ENCODE results near the gene TBC1D24. TPM values are rescaled to one million over a fixed set of nuclear protein-coding genes. Genes with fewer than 3 reads are reported as not detected.
A peak's percentile ranks its signal among the peaks of the same experiment; 100 is the strongest.

Gene TBC1D24
- total and polyA plus RNA-seq, 7 experiments from 2014 or later = 1.7 to 13.5 (median 9.2) TPM

- no peaks in the 10 kb centered on the region for H3K27me3 Mint-ChIP-seq
- CTCF ChIA-PET = no interaction called here
- H3K27ac ChIP-seq (ENCODE audit: low read depth, low read length) = peak within 1 kb of the TSS; percentile 57
- DNase-seq (peak; percentile 92 to 98 (median 94)), ATAC-seq (peak; percentile 100)
- no peaks in the 10 kb centered on the region for H3K9me3 ChIP-seq (ENCODE audit: control insufficient read depth in 2 of 3, low read length in 3 of 3)
- H3K4me3 ChIP-seq (ENCODE audit: low read length) = peak within 1 kb of the TSS; percentile 63
- intact Hi-C loops (cut with micrococcal nuclease) = loop anchor here (1.0 kb wide), 5 partner anchors 14 to 120 kb away; partner anchors contain the start of genes CCNF (in 2 of the 2), ABCA3 (in 1 of the 2) and TBC1D24 (in 1 of the 2)
- H3K4me1 Mint-ChIP-seq = peaks cover 4 to 14% (median 5%) of the 10 kb centered on the region in 7 donors
- peaks cover 5 to 8% of the 10 kb centered on the region in 2 donors for H3K4me1 ChIP-seq (ENCODE audit: control insufficient read depth in 2 of 2, insufficient read depth in 2 of 2, low read length in 2 of 2)
- peaks cover 0 to 8% (median 0%) of the 10 kb centered on the region in 3 experiments for H3K36me3 ChIP-seq (ENCODE audit: control insufficient read depth in 2 of 3, insufficient read depth in 3 of 3, low read length in 3 of 3)
- peak within 1 kb of the TSS; percentile 75 to 95 (median 88) for H3K4me3 Mint-ChIP-seq
- no peaks in the 10 kb centered on the region for H3K27me3 ChIP-seq (ENCODE audit: control insufficient read depth in 2 of 2, insufficient read depth in 2 of 2, low read length in 2 of 2)
- no peaks in the 10 kb centered on the region for H3K9me3 Mint-ChIP-seq
- peaks cover 0 to 6% (median 0%) of the 10 kb centered on the region in 5 donors for H3K36me3 Mint-ChIP-seq
- POLR2A ChIA-PET = interaction anchor here (0.7 to 1.5 kb wide), 6 partner anchors 17 to 304 kb away, joined by 3 to 7 read pairs (median 4); partner anchors contain the start of genes AMDHD2, ATP6V0C, PGP and TRAF7
- H3K27ac Mint-ChIP-seq = peak within 1 kb of the TSS in 7 of 9 donors; percentile 3 to 94 (median 69)
Observed at GRCh38 chr16:2459647-2460390, 15.1 kb upstream of the TBC1D24 start, which contains the start of gene TEDC2. Gene TEDC2, plus strand, starts transcription at chr16:2460109. Its CDS starts 36 bp downstream, at chr16:2460145.

GRCh38 chr16:2460391-2460713, 14.6 kb upstream of the TBC1D24 start:
- Histone ChIP-seq H3K36me3 (ENCODE audit: control insufficient read depth in 2 of 3, insufficient read depth in 3 of 3, low read length in 3 of 3) (peaks cover 0 to 8% (median 0%) of the 10 kb centered on the region in 3 experiments), H3K9me3 (ENCODE audit: control insufficient read depth in 2 of 3, low read length in 3 of 3) (no peaks in the 10 kb centered on the region), H3K27me3 (ENCODE audit: control insufficient read depth in 2 of 2, insufficient read depth in 2 of 2, low read length in 2 of 2) (no peaks in the 10 kb centered on the region), H3K27ac (ENCODE audit: low read depth, low read length) (peak overlapping the region; percentile 29), H3K4me3 (ENCODE audit: low read length) (peak overlapping the region; percentile 63), H3K4me1 (ENCODE audit: control insufficient read depth in 2 of 2, insufficient read depth in 2 of 2, low read length in 2 of 2) (peaks cover 5 to 8% of the 10 kb centered on the region in 2 donors)
- H3K27me3 Mint-ChIP-seq = no peaks in the 10 kb centered on the region
- H3K9me3 Mint-ChIP-seq = no peaks in the 10 kb centered on the region
- intact Hi-C loops (cut with micrococcal nuclease) = loop anchor here (1.0 kb wide), 4 partner anchors 14 to 120 kb away; partner anchors contain the start of genes CCNF (in 2 of the 2), ABCA3 (in 1 of the 2) and TBC1D24 (in 1 of the 2)
- peaks cover 0 to 5% (median 0%) of the 10 kb centered on the region in 5 donors for H3K36me3 Mint-ChIP-seq
- DNase-seq (no peak), ATAC-seq (no peak)
- ChIA-PET CTCF (no interaction called here), POLR2A (interaction anchor here (0.7 to 1.5 kb wide), 5 partner anchors 16 to 305 kb away, joined by 3 to 7 read pairs (median 4); partner anchors contain the start of genes AMDHD2, ATP6V0C, PGP and TRAF7)
- peaks cover 4 to 14% (median 5%) of the 10 kb centered on the region in 7 donors for H3K4me1 Mint-ChIP-seq
- H3K4me3 Mint-ChIP-seq = peak overlapping the region in 4 of 10 donors; percentile 42 to 95 (median 67)
- H3K27ac Mint-ChIP-seq = no peak overlapping the region

- peaks cover 0 to 4% (median 0%) of the 10 kb centered on the region in 5 donors for H3K36me3 Mint-ChIP-seq
- H3K27ac ChIP-seq (ENCODE audit: low read depth, low read length) = no peak overlapping the region
- ATAC-seq = no peak
- POLR2A ChIA-PET = no interaction called here
- no peak overlapping the region for H3K27ac Mint-ChIP-seq
- peak overlapping the region in 4 of 10 donors; percentile 21 to 53 (median 44) for H3K4me3 Mint-ChIP-seq
- no peaks in the 10 kb centered on the region for H3K9me3 Mint-ChIP-seq
- H3K27me3 ChIP-seq (ENCODE audit: control insufficient read depth in 2 of 2, insufficient read depth in 2 of 2, low read length in 2 of 2) = no peaks in the 10 kb centered on the region
- peaks cover 4 to 14% (median 5%) of the 10 kb centered on the region in 7 donors for H3K4me1 Mint-ChIP-seq
- no peak for DNase-seq
- H3K4me3 ChIP-seq (ENCODE audit: low read length) = no peak overlapping the region
- CTCF ChIA-PET = no interaction called here
- peaks cover 0 to 8% (median 0%) of the 10 kb centered on the region in 3 experiments for H3K36me3 ChIP-seq (ENCODE audit: control insufficient read depth in 2 of 3, insufficient read depth in 3 of 3, low read length in 3 of 3)
- intact Hi-C loops (cut with micrococcal nuclease) = loop anchor here (1.0 kb wide), 4 partner anchors 13 to 121 kb away; partner anchors contain the start of genes CCNF (in 2 of the 2), ABCA3 (in 1 of the 2) and TBC1D24 (in 1 of the 2)
- peaks cover 5 to 8% of the 10 kb centered on the region in 2 donors for H3K4me1 ChIP-seq (ENCODE audit: control insufficient read depth in 2 of 2, insufficient read depth in 2 of 2, low read length in 2 of 2)
- H3K27me3 Mint-ChIP-seq = no peaks in the 10 kb centered on the region
- H3K9me3 ChIP-seq (ENCODE audit: control insufficient read depth in 2 of 3, low read length in 3 of 3) = no peaks in the 10 kb centered on the region
Observed at GRCh38 chr16:2460916-2461315, 14.0 kb upstream of the TBC1D24 start.

DNA sequence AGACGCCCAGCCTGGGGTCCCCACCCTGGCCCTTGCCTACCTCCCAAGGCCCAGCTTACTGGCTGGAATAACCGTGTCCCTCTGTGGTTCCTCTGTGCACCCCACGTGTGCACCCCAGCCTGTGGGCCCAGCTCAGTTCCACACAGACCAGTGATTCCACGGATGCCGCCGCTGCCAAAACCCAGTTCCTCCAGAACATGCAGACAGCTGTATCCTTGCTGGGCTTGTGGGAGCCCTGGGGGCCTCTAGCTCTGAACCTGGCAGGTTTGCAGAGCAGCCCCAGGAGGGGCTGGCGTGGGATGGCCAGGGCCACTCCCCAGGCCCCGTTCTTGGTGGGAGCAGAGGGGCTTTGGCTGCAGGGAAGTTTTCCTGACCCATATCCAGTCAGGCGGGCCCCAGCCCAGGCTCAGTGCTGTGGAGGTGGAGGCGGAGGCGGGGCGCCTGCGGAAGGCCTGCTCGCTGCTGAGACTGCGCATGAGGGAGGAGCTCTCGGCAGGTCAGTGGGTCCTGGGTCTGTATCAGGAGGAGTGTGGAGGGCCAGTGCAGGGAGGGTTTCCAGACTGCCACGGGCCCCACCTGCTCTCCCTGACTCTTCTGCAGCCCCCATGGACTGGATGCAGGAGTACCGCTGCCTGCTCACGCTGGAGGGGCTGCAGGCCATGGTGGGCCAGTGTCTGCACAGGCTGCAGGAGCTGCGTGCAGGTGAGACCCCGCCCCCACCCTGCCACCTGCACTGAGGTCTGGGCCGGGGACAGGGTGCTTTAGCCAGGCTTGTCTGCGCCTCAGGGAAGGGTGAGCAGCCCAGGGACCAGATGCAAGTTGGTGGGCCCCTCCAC, 12.7 kb upstream of the TBC1D24 start:
- no peaks in the 10 kb centered on the region for H3K9me3 ChIP-seq (ENCODE audit: control insufficient read depth in 2 of 3, low read length in 3 of 3)
- no peaks in the 10 kb centered on the region for H3K9me3 Mint-ChIP-seq
- intact Hi-C loops (cut with micrococcal nuclease) = no loop called here
- H3K4me1 Mint-ChIP-seq = peaks cover 4 to 14% (median 5%) of the 10 kb centered on the region in 7 donors
- no peak overlapping the region for H3K27ac Mint-ChIP-seq
- no peaks in the 10 kb centered on the region for H3K27me3 ChIP-seq (ENCODE audit: control insufficient read depth in 2 of 2, insufficient read depth in 2 of 2, low read length in 2 of 2)
- no peak overlapping the region for H3K27ac ChIP-seq (ENCODE audit: low read depth, low read length)
- ATAC-seq (no peak), DNase-seq (no peak)
- peaks cover 0 to 1% (median 0%) of the 10 kb centered on the region in 3 experiments for H3K36me3 ChIP-seq (ENCODE audit: control insufficient read depth in 2 of 3, insufficient read depth in 3 of 3, low read length in 3 of 3)
- peaks cover 0 to 4% (median 0%) of the 10 kb centered on the region in 5 donors for H3K36me3 Mint-ChIP-seq
- peaks cover 5 to 8% of the 10 kb centered on the region in 2 donors for H3K4me1 ChIP-seq (ENCODE audit: control insufficient read depth in 2 of 2, insufficient read depth in 2 of 2, low read length in 2 of 2)
- CTCF ChIA-PET = no interaction called here
- H3K4me3 ChIP-seq (ENCODE audit: low read length) = no peak overlapping the region
- POLR2A ChIA-PET = no interaction called here
- H3K4me3 Mint-ChIP-seq = no peak overlapping the region
- peaks cover 0 to 10% (median 0%) of the 10 kb centered on the region in 5 donors for H3K27me3 Mint-ChIP-seq

DNA sequence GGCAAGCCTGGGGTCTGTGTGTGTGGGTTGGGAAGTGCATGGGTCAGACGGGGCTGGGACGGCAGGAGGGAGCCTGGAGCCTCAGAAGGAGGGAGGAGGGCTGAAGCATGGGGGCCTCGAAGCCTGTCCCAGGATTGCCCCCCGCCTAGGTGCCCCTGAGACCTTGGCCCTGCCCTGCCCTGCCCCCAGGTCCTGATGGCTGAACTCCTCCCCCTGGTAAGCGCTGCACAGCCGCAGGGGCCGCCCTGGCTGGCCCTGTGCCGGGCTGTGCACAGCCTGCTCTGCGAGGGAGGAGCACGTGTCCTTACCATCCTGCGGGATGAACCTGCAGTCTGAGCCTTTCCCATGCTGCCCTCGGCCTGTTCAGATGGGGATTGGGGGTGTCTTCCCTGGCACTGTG, 10.6 kb upstream of the TBC1D24 start:
- H3K36me3 Mint-ChIP-seq = peaks cover 0 to 2% (median 0%) of the 10 kb centered on the region in 5 donors
- no peak overlapping the region for H3K4me3 Mint-ChIP-seq
- H3K27ac Mint-ChIP-seq = no peak overlapping the region
- intact Hi-C loops (cut with micrococcal nuclease) = no loop called here
- no peak overlapping the region for H3K27ac ChIP-seq (ENCODE audit: low read depth, low read length)
- DNase-seq (no peak), ATAC-seq (no peak)
- no peaks in the 10 kb centered on the region for H3K9me3 Mint-ChIP-seq
- no peaks in the 10 kb centered on the region for H3K9me3 ChIP-seq (ENCODE audit: control insufficient read depth in 2 of 3, low read length in 3 of 3)
- POLR2A ChIA-PET = no interaction called here
- CTCF ChIA-PET = no interaction called here
- H3K4me1 ChIP-seq (ENCODE audit: control insufficient read depth in 2 of 2, insufficient read depth in 2 of 2, low read length in 2 of 2) = peaks cover 3 to 5% of the 10 kb centered on the region in 2 donors
- no peak overlapping the region for H3K4me3 ChIP-seq (ENCODE audit: low read length)
- H3K36me3 ChIP-seq (ENCODE audit: control insufficient read depth in 2 of 3, insufficient read depth in 3 of 3, low read length in 3 of 3) = no peaks in the 10 kb centered on the region
- H3K27me3 ChIP-seq (ENCODE audit: control insufficient read depth in 2 of 2, insufficient read depth in 2 of 2, low read length in 2 of 2) = peaks cover 0 to 7% of the 10 kb centered on the region in 2 donors
- peaks cover 4 to 10% (median 8%) of the 10 kb centered on the region in 7 donors for H3K4me1 Mint-ChIP-seq
- H3K27me3 Mint-ChIP-seq = peaks cover 0 to 24% (median 0%) of the 10 kb centered on the region in 5 donors

GRCh38 chr16:2465653-2466415, 9.1 kb upstream of the TBC1D24 start:
- Histone ChIP-seq H3K27me3 (ENCODE audit: control insufficient read depth in 2 of 2, insufficient read depth in 2 of 2, low read length in 2 of 2) (peaks cover 0 to 15% of the 10 kb centered on the region in 2 donors), H3K9me3 (ENCODE audit: control insufficient read depth in 2 of 3, low read length in 3 of 3) (no peaks in the 10 kb centered on the region), H3K4me1 (ENCODE audit: control insufficient read depth in 2 of 2, insufficient read depth in 2 of 2, low read length in 2 of 2) (no peaks in the 10 kb centered on the region), H3K4me3 (ENCODE audit: low read length) (no peak overlapping the region), H3K36me3 (ENCODE audit: control insufficient read depth in 2 of 3, insufficient read depth in 3 of 3, low read length in 3 of 3) (no peaks in the 10 kb centered on the region), H3K27ac (ENCODE audit: low read depth, low read length) (no peak overlapping the region)
- H3K27me3 Mint-ChIP-seq = peaks cover 12 to 39% (median 12%) of the 10 kb centered on the region in 5 donors
- H3K9me3 Mint-ChIP-seq = no peaks in the 10 kb centered on the region
- no peak overlapping the region for H3K27ac Mint-ChIP-seq
- CTCF ChIA-PET = no interaction called here
- intact Hi-C loops (cut with micrococcal nuclease) = no loop called here
- DNase-seq (no peak), ATAC-seq (no peak)
- POLR2A ChIA-PET = no interaction called here
- H3K4me1 Mint-ChIP-seq = peaks cover 0 to 13% (median 3%) of the 10 kb centered on the region in 7 donors
- no peaks in the 10 kb centered on the region for H3K36me3 Mint-ChIP-seq
- peak overlapping the region in 1 of 10 donors; percentile 16 for H3K4me3 Mint-ChIP-seq
